HepG2 (cell line): ENCODE measurements around the gene UNC13D. TPM values are rescaled to one million over a fixed set of nuclear protein-coding genes. Genes with fewer than 3 reads are reported as not detected.

ENCODE experiments used
- AGO1 ChIP-seq: fragments of 200-400 bp; formaldehyde crosslinking; IDR thresholded peaks from 2 replicates; pipeline ENCODE4 v1.6.1; 2017; ENCODE audit warnings: mild to moderate bottlenecking, low read depth, low read length, moderate library complexity; ENCODE audit not compliant: poor library complexity, severe bottlenecking
- ARNT ChIP-seq: fragments of 450-650 bp; IDR thresholded peaks from 2 replicates; pipeline ENCODE4 v1.6.1; 2017
- HMG20B ChIP-seq: conservative IDR thresholded peaks from 2 replicates; pipeline ENCODE4 v1.6.1; 2016; ENCODE audit warnings: missing genetic modification reagents, missing compliant biosample characterization
- HOXA3 ChIP-seq: sonication (generic); formaldehyde crosslinking; IDR thresholded peaks from 2 replicates; pipeline ENCODE4 v1.5.0; 2020; ENCODE audit warnings: missing genetic modification reagents
- NR2C2 ChIP-seq: sonication (generic); formaldehyde crosslinking; IDR thresholded peaks from 2 replicates; pipeline ENCODE4 v1.4.0; 2020; ENCODE audit warnings: missing genetic modification reagents, mild to moderate bottlenecking, moderate library complexity, borderline replicate concordance
- SATB2 ChIP-seq: sonication (generic); formaldehyde crosslinking; IDR thresholded peaks from 2 replicates; pipeline ENCODE4 v1.5.0; 2020; ENCODE audit warnings: missing genetic modification reagents
- SRY ChIP-seq: sonication (generic); formaldehyde crosslinking; IDR thresholded peaks from 2 replicates; pipeline ENCODE4 v1.8.0; 2022; ENCODE audit warnings: mild to moderate bottlenecking, missing genetic modification reagents
- STAT5B ChIP-seq: sonication (generic); formaldehyde crosslinking; IDR thresholded peaks from 2 replicates; pipeline ENCODE4 v1.4.0; 2020; ENCODE audit warnings: missing genetic modification reagents
- ZBTB38 ChIP-seq: sonication (generic); formaldehyde crosslinking; IDR thresholded peaks from 2 replicates; pipeline ENCODE4 v1.5.1; 2020; ENCODE audit warnings: mild to moderate bottlenecking, missing genetic modification reagents
- ZMYM4 ChIP-seq: sonication (generic); formaldehyde crosslinking; IDR thresholded peaks from 2 replicates; pipeline ENCODE4 v1.8.1; 2023; ENCODE audit warnings: mild to moderate bottlenecking, missing genetic modification reagents
- ZNF10 ChIP-seq: sonication (generic); formaldehyde crosslinking; IDR thresholded peaks from 2 replicates; pipeline ENCODE4 v1.4.0; 2020; ENCODE audit warnings: mild to moderate bottlenecking, low read depth, missing genetic modification reagents, borderline replicate concordance
- ZNF350 ChIP-seq: sonication (generic); formaldehyde crosslinking; IDR thresholded peaks from 2 replicates; pipeline ENCODE4 v1.4.0; 2020; ENCODE audit warnings: mild to moderate bottlenecking, low read depth, missing genetic modification reagents, borderline replicate concordance
- ZNF562 ChIP-seq: sonication (generic); formaldehyde crosslinking; IDR thresholded peaks from 2 replicates; pipeline ENCODE4 v1.8.0; 2022; ENCODE audit warnings: missing genetic modification reagents, borderline replicate concordance
- ZNF598 ChIP-seq: sonication (generic); formaldehyde crosslinking; IDR thresholded peaks from 2 replicates; pipeline ENCODE4 v1.5.1; 2020; ENCODE audit warnings: mild to moderate bottlenecking, missing genetic modification reagents, borderline replicate concordance
- ZNF816 ChIP-seq: sonication (generic); formaldehyde crosslinking; IDR thresholded peaks from 2 replicates; pipeline ENCODE4 v1.8.0; 2022; ENCODE audit warnings: missing genetic modification reagents, mild to moderate bottlenecking, borderline replicate concordance
- ZSCAN21 ChIP-seq: sonication (generic); formaldehyde crosslinking; IDR thresholded peaks from 2 replicates; pipeline ENCODE4 v1.8.0; 2022; ENCODE audit warnings: mild to moderate bottlenecking, missing genetic modification reagents, moderate library complexity, borderline replicate concordance
- polyA plus RNA-seq, 8 experiments: library from polyadenylated mRNA; depleted of rRNA in 3 of 8; stranded (reverse) in 7 of 8; unstranded in 1 of 8; fragments of >200 nt; fragmentation: Illumina TruSeq in 4 of 8; extraction: Trizol in 4 of 8; gene quantifications; 2 replicates each; pipeline versions ENCODE4 v1.2.1 to v1.2.3, GENCODE V29; 2011 to 2016; ENCODE audit warnings: low read depth in 4 of 8, missing spikeins in 1 of 8, mixed read lengths in 1 of 8; ENCODE audit not compliant: insufficient read depth in 1 of 8
- total RNA-seq, 5 experiments: library from RNA; depleted of rRNA; stranded (reverse); fragments of >200 nt; fragmentation: Illumina TruSeq; extraction: Trizol; gene quantifications; 2 replicates each; pipeline ENCODE4 v1.2.3, GENCODE V29; 2016; ENCODE audit warnings: low read depth in 1 of 5
- TF ChIP-seq, protein P1 (sequence below): sonication (generic); formaldehyde crosslinking; IDR thresholded peaks from 2 replicates; pipeline ENCODE4 v1.4.0; 2020; ENCODE audit warnings: missing genetic modification reagents
- TF ChIP-seq, protein P2 (sequence below): IDR thresholded peaks from 2 replicates; pipeline ENCODE4 v1.6.1; 2016; ENCODE audit warnings: missing compliant biosample characterization, missing genetic modification reagents, borderline replicate concordance
- TF ChIP-seq, protein P3 (sequence below): sonication (generic); formaldehyde crosslinking; IDR thresholded peaks from 2 replicates; pipeline ENCODE4 v1.4.0; 2020; ENCODE audit warnings: missing genetic modification reagents
- TF ChIP-seq, protein P4 (sequence below): sonication (generic); formaldehyde crosslinking; IDR thresholded peaks from 2 replicates; pipeline ENCODE4 v1.4.0; 2020; ENCODE audit warnings: mild to moderate bottlenecking, missing genetic modification reagents

UNC13D gene
- total and polyA plus RNA-seq, 2 of the 13 experiments (the other 11 are each of a cell fraction or from before 2014, with no cell fraction given): 29.7 to 42.7 TPM

DNA sequence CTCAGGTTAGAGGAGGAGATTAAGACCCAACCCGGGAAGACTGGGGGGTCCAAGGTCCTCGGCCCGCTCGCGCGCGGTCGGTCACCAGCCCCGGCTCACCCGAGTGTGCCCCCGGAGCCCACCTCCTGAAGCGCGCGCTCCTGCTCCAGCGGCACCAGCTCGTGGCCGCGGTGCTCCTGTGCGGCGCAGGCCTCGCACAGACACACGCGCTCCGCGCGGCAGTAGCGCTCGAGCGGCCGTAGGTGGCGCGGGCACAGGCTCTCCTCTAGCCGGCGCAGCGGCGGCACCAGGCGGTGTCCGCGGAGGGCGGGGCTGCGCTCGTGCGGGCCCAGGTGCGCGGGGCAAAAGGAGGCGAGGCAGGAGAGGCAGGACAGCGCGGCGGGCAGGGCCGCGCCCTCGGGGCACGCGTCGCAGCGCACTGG is 33.6 kb upstream of the UNC13D start (continued):
- TF ChIP-seq, protein P1, sequence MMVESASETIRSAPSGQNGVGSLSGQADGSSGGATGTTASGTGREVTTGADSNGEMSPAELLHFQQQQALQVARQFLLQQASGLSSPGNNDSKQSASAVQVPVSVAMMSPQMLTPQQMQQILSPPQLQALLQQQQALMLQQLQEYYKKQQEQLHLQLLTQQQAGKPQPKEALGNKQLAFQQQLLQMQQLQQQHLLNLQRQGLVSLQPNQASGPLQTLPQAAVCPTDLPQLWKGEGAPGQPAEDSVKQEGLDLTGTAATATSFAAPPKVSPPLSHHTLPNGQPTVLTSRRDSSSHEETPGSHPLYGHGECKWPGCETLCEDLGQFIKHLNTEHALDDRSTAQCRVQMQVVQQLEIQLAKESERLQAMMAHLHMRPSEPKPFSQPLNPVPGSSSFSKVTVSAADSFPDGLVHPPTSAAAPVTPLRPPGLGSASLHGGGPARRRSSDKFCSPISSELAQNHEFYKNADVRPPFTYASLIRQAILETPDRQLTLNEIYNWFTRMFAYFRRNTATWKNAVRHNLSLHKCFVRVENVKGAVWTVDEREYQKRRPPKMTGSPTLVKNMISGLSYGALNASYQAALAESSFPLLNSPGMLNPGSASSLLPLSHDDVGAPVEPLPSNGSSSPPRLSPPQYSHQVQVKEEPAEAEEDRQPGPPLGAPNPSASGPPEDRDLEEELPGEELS (CRISPR knock-in tag): no peak
- TF ChIP-seq, protein P2, sequence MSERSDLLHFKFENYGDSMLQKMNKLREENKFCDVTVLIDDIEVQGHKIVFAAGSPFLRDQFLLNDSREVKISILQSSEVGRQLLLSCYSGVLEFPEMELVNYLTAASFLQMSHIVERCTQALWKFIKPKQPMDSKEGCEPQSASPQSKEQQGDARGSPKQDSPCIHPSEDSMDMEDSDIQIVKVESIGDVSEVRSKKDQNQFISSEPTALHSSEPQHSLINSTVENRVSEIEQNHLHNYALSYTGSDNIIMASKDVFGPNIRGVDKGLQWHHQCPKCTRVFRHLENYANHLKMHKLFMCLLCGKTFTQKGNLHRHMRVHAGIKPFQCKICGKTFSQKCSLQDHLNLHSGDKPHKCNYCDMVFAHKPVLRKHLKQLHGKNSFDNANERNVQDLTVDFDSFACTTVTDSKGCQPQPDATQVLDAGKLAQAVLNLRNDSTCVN (CRISPR knock-in tag): no peak
- TF ChIP-seq, protein P3, sequence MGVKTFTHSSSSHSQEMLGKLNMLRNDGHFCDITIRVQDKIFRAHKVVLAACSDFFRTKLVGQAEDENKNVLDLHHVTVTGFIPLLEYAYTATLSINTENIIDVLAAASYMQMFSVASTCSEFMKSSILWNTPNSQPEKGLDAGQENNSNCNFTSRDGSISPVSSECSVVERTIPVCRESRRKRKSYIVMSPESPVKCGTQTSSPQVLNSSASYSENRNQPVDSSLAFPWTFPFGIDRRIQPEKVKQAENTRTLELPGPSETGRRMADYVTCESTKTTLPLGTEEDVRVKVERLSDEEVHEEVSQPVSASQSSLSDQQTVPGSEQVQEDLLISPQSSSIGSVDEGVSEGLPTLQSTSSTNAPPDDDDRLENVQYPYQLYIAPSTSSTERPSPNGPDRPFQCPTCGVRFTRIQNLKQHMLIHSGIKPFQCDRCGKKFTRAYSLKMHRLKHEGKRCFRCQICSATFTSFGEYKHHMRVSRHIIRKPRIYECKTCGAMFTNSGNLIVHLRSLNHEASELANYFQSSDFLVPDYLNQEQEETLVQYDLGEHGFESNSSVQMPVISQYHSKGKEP (CRISPR knock-in tag): no peak
- TF ChIP-seq, protein P4, sequence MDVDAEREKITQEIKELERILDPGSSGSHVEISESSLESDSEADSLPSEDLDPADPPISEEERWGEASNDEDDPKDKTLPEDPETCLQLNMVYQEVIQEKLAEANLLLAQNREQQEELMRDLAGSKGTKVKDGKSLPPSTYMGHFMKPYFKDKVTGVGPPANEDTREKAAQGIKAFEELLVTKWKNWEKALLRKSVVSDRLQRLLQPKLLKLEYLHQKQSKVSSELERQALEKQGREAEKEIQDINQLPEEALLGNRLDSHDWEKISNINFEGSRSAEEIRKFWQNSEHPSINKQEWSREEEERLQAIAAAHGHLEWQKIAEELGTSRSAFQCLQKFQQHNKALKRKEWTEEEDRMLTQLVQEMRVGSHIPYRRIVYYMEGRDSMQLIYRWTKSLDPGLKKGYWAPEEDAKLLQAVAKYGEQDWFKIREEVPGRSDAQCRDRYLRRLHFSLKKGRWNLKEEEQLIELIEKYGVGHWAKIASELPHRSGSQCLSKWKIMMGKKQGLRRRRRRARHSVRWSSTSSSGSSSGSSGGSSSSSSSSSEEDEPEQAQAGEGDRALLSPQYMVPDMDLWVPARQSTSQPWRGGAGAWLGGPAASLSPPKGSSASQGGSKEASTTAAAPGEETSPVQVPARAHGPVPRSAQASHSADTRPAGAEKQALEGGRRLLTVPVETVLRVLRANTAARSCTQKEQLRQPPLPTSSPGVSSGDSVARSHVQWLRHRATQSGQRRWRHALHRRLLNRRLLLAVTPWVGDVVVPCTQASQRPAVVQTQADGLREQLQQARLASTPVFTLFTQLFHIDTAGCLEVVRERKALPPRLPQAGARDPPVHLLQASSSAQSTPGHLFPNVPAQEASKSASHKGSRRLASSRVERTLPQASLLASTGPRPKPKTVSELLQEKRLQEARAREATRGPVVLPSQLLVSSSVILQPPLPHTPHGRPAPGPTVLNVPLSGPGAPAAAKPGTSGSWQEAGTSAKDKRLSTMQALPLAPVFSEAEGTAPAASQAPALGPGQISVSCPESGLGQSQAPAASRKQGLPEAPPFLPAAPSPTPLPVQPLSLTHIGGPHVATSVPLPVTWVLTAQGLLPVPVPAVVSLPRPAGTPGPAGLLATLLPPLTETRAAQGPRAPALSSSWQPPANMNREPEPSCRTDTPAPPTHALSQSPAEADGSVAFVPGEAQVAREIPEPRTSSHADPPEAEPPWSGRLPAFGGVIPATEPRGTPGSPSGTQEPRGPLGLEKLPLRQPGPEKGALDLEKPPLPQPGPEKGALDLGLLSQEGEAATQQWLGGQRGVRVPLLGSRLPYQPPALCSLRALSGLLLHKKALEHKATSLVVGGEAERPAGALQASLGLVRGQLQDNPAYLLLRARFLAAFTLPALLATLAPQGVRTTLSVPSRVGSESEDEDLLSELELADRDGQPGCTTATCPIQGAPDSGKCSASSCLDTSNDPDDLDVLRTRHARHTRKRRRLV (CRISPR knock-in tag): no peak
- no peak for TF ChIP-seq ZNF598 (CRISPR knock-in tag)
- no peak for TF ChIP-seq ZMYM4 (CRISPR knock-in tag)
- peak; percentile 71 for TF ChIP-seq HOXA3 (CRISPR knock-in tag)
- TF ChIP-seq SATB2 (CRISPR knock-in tag): peak; percentile 48; the same call in 1 of the 2 replicates
- peak; percentile 3; the same call in 1 of the 2 replicates for TF ChIP-seq SRY (CRISPR knock-in tag)
- TF ChIP-seq ZNF562 (CRISPR knock-in tag): no peak
- TF ChIP-seq STAT5B (CRISPR knock-in tag): peak; percentile 45; the same call in 1 of the 2 replicates
- TF ChIP-seq NR2C2: no peak; the same call in 1 of the 2 replicates
- peak; percentile 99 for TF ChIP-seq AGO1
- no peak for TF ChIP-seq ZNF350 (CRISPR knock-in tag)
- 0 out of 2 replicates have a peak, but pooled peaks have one; percentile 15 for TF ChIP-seq HMG20B (CRISPR knock-in tag)
- no peak for TF ChIP-seq ZNF10 (CRISPR knock-in tag)
- TF ChIP-seq ZNF816 (CRISPR knock-in tag): 0 out of 2 replicates have a peak, but pooled peaks have one; percentile 18
- peak; percentile 65 for TF ChIP-seq ZBTB38 (CRISPR knock-in tag)
- TF ChIP-seq ZSCAN21 (CRISPR knock-in tag): peak; percentile 86; the same call in 1 of the 2 replicates
- no peak for TF ChIP-seq ARNT
